H1 (cell line): Measurements from ENCODE around the gene MYLK. TPM values are rescaled to one million over a fixed set of nuclear protein-coding genes. Genes with fewer than 3 reads are reported as not detected.

Experiments
- CTCF ChIA-PET: fragments of 300-600 bp; sonication (Branson Sonifier 250); formaldehyde crosslinking; loops from one replicate; lab custom pipeline; 2021; ENCODE audit not compliant: partially characterized antibody; lab: Charles Lee
- POLR2A ChIA-PET: fragments of 300-600 bp; sonication (Branson Sonifier 250); formaldehyde crosslinking; loops from one replicate; lab custom pipeline; 2021; ENCODE audit warnings: inconsistent platforms; ENCODE audit not compliant: partially characterized antibody; lab: Charles Lee
- DNase-seq, 2 experiments: peaks; one replicate each; pipeline versions ENCODE4 v3.0.0 to v3.0.0-alpha.2; 2010 to 2022; ENCODE audit warnings: low spot score in 2 of 2, low read depth in 1 of 2, mixed read lengths in 1 of 2
- FAIRE-seq: peaks from 2 replicates; lab custom pipeline; 2011; peaks lifted over from hg19 to GRCh38; lab: Jason Lieb, UNC
- H2AFZ ChIP-seq: 2 replicates; pipeline ENCODE4 v1.8.1; 2012; ENCODE audit warnings: low read length, inconsistent platforms
- H2AK5ac ChIP-seq: 2 replicates; pipeline ENCODE4 v1.6.1; 2013; ENCODE audit warnings: low read depth, low read length
- H2BK120ac ChIP-seq: replicated peaks from 2 replicates; pipeline ENCODE3; 2013; ENCODE audit warnings: low read depth, low read length, inconsistent platforms
- H2BK12ac ChIP-seq: 2 replicates; pipeline ENCODE4 v1.6.1; 2013; ENCODE audit warnings: low read depth, low read length
- H2BK15ac ChIP-seq: 2 replicates; pipeline ENCODE4 v1.6.1; 2013; ENCODE audit warnings: low read length
- H2BK20ac ChIP-seq: 2 replicates; pipeline ENCODE4 v1.6.1; 2013; ENCODE audit warnings: low read length
- H2BK5ac ChIP-seq: 2 replicates; pipeline ENCODE4 v1.6.1; 2013; ENCODE audit warnings: low read depth, low read length
- H3K14ac ChIP-seq: 2 replicates; pipeline ENCODE4 v1.6.1; 2013; ENCODE audit warnings: inconsistent platforms; ENCODE audit not compliant: insufficient read length
- H3K18ac ChIP-seq: 2 replicates; pipeline ENCODE4 v1.6.1; 2013; ENCODE audit warnings: low read length; ENCODE audit errors: extremely low read depth
- H3K23ac ChIP-seq: 2 replicates; pipeline ENCODE4 v1.6.1; 2013; ENCODE audit warnings: inconsistent platforms; ENCODE audit not compliant: insufficient read length
- H3K23me2 ChIP-seq: 2 replicates; pipeline ENCODE4 v1.6.1; 2013; ENCODE audit warnings: low read depth, low read length
- H3K27ac ChIP-seq: 2 replicates; pipeline ENCODE4 v1.6.1; 2011; ENCODE audit warnings: low read depth, low read length, inconsistent platforms
- H3K27me3 ChIP-seq, 4 experiments: replicated peaks in 1 of 4; 1 replicate in 1 of 4; 2 replicates in 3 of 4; pipeline versions ENCODE4 v1.6.1 to v1.8.1; 2011 to 2013; ENCODE audit warnings: low read length in 3 of 4, mild to moderate bottlenecking in 3 of 4, inconsistent platforms in 2 of 4, mixed read lengths in 2 of 4, moderate library complexity in 1 of 4; ENCODE audit not compliant: control insufficient read depth in 3 of 4, insufficient read depth in 3 of 4; ENCODE audit errors: extremely low read depth in 1 of 4
- H3K36me3 ChIP-seq, 4 experiments: 2 replicates each; pipeline versions ENCODE4 v1.6.1 to v1.8.1; 2011 to 2013; ENCODE audit warnings: mild to moderate bottlenecking in 4 of 4, low read length in 3 of 4, moderate library complexity in 2 of 4, control low read depth in 1 of 4, inconsistent platforms in 1 of 4; ENCODE audit not compliant: insufficient read depth in 4 of 4, control insufficient read depth in 2 of 4
- H3K4ac ChIP-seq: replicated peaks from 2 replicates; pipeline ENCODE3; 2013; ENCODE audit warnings: low read length, low read depth, mixed read lengths, inconsistent platforms; ENCODE audit not compliant: insufficient read length
- H3K4me1 ChIP-seq, 4 experiments: replicated peaks in 1 of 4; 1 replicate in 1 of 4; 2 replicates in 3 of 4; pipeline versions ENCODE4 v1.6.1 to v1.8.1; 2011 to 2013; ENCODE audit warnings: low read length in 3 of 4, inconsistent platforms in 2 of 4, mixed read lengths in 1 of 4; ENCODE audit not compliant: insufficient read depth in 4 of 4, control insufficient read depth in 3 of 4
- H3K4me2 ChIP-seq, 2 experiments: 2 replicates each; pipeline versions ENCODE4 v1.6.1 to v1.8.1; 2011 to 2013; ENCODE audit warnings: low read depth in 2 of 2, low read length in 2 of 2, control low read depth in 1 of 2, inconsistent platforms in 1 of 2, mild to moderate bottlenecking in 1 of 2; ENCODE audit not compliant: insufficient read depth in 1 of 2
- H3K4me3 ChIP-seq, 4 experiments: fragments of 200-600, 300-600 bp in 1 of 4; sonication (generic), shearing (Covaris generic), sonication (Bioruptor Twin) in 1 of 4; 2 replicates each; pipeline versions ENCODE4 v1.5.1 to v1.8.1; 2011 to 2016; ENCODE audit warnings: low read length in 4 of 4, low read depth in 3 of 4, control low read depth in 2 of 4, inconsistent platforms in 2 of 4, mild to moderate bottlenecking in 2 of 4, mixed read lengths in 1 of 4, moderate library complexity in 1 of 4; ENCODE audit not compliant: insufficient read depth in 2 of 4; ENCODE audit errors: extremely low read depth in 1 of 4
- H3K56ac ChIP-seq: replicated peaks from 2 replicates; pipeline ENCODE3; 2013; ENCODE audit warnings: low read depth, mild to moderate bottlenecking, mixed read lengths, low read length, inconsistent platforms; ENCODE audit not compliant: insufficient read length
- H3K79me1 ChIP-seq: 2 replicates; pipeline ENCODE4 v1.6.1; 2013; ENCODE audit warnings: low read depth, low read length, control low read depth
- H3K79me2 ChIP-seq, 2 experiments: 2 replicates each; pipeline versions ENCODE4 v1.6.1 to v1.8.1; 2012 to 2013; ENCODE audit warnings: low read length in 2 of 2, mild to moderate bottlenecking in 2 of 2, inconsistent platforms in 1 of 2; ENCODE audit not compliant: insufficient read depth in 2 of 2, control insufficient read depth in 1 of 2
- H3K9ac ChIP-seq, 4 experiments: replicated peaks in 1 of 4; 1 replicate in 1 of 4; 2 replicates in 3 of 4; pipeline versions ENCODE4 v1.6.1 to v1.8.1; 2011 to 2013; ENCODE audit warnings: low read depth in 3 of 4, low read length in 3 of 4, control low read depth in 2 of 4, mild to moderate bottlenecking in 2 of 4, moderate library complexity in 2 of 4, inconsistent platforms in 1 of 4; ENCODE audit errors: extremely low read depth in 1 of 4
- H3K9me3 ChIP-seq, 2 experiments: 2 replicates each; pipeline versions ENCODE4 v1.6.1 to v1.8.1; 2012 to 2013; ENCODE audit warnings: mild to moderate bottlenecking in 2 of 2, moderate library complexity in 2 of 2, control low read depth in 1 of 2, inconsistent platforms in 1 of 2, low read depth in 1 of 2, low read length in 1 of 2, mixed read lengths in 1 of 2; ENCODE audit not compliant: insufficient read depth in 2 of 2
- H4K20me1 ChIP-seq, 2 experiments: replicated peaks in 1 of 2; 2 replicates each; pipeline versions ENCODE3 to v1.8.1; 2011 to 2013; ENCODE audit warnings: inconsistent platforms in 2 of 2, low read length in 2 of 2, mild to moderate bottlenecking in 1 of 2; ENCODE audit not compliant: insufficient read depth in 2 of 2, control insufficient read depth in 1 of 2
- H4K5ac ChIP-seq: 2 replicates; pipeline ENCODE4 v1.6.1; 2013; ENCODE audit warnings: low read length, low read depth, mixed read lengths, inconsistent platforms; ENCODE audit not compliant: insufficient read length
- H4K8ac ChIP-seq: 2 replicates; pipeline ENCODE4 v1.8.0; 2013; ENCODE audit warnings: mild to moderate bottlenecking, moderate library complexity, low read length, inconsistent platforms; ENCODE audit not compliant: insufficient read depth; ENCODE audit errors: extremely low read depth
- H4K91ac ChIP-seq: replicated peaks from 2 replicates; pipeline ENCODE3; 2013; ENCODE audit warnings: low read length, mixed read lengths, inconsistent platforms; ENCODE audit not compliant: insufficient read length
- EZH2 ChIP-seq: fragments of 200-600 bp; sonication (generic); IDR thresholded peaks from 2 replicates; pipeline ENCODE4 v1.7.1; 2012; ENCODE audit warnings: low read depth, mild to moderate bottlenecking, moderate library complexity, low read length, inconsistent platforms; ENCODE audit not compliant: severe bottlenecking
- SP4 ChIP-seq: IDR thresholded peaks from 2 replicates; pipeline ENCODE4 v1.6.1; 2012; ENCODE audit warnings: low read length, inconsistent platforms
- TCF12 ChIP-seq: IDR thresholded peaks from 2 replicates; pipeline ENCODE4 v1.6.1; 2011; ENCODE audit warnings: low read depth, mild to moderate bottlenecking, low read length
- TEAD4 ChIP-seq: IDR thresholded peaks from 2 replicates; pipeline ENCODE4 v1.6.1; 2012; ENCODE audit warnings: low read depth, low read length, inconsistent platforms, mixed read lengths
- USF2 ChIP-seq: IDR thresholded peaks from 2 replicates; pipeline ENCODE4 v1.6.1; 2011; ENCODE audit warnings: low read length, improper control_type of control experiment
- ZNF274 ChIP-seq: IDR thresholded peaks from 2 replicates; pipeline ENCODE4 v1.7.0; 2012; ENCODE audit warnings: low read length, borderline replicate concordance; ENCODE audit errors: extremely low read depth
- WGBS, 2 experiments: shearing (Covaris generic) in 1 of 2; methylation state at CpG; one replicate each; pipeline versions ENCODE4 v1.1.6 to v1.1.7; 2013 to 2015; ENCODE audit warnings: low lambda C conversion rate in 2 of 2, mixed read lengths in 2 of 2, inconsistent platforms in 1 of 2, low coverage in 1 of 2, missing lambda C conversion rate in 1 of 2; ENCODE audit not compliant: insufficient replicate concordance in 2 of 2, insufficient coverage in 1 of 2, insufficient read length in 1 of 2; ENCODE audit errors: extremely low coverage in 1 of 2, missing lambda C conversion rate in 1 of 2; 5-methylcytosine and 5-hydroxymethylcytosine counted together
- polyA plus RNA-seq, 7 experiments: library from polyadenylated mRNA; depleted of rRNA in 3 of 7; stranded (reverse) in 5 of 7; unstranded in 2 of 7; fragments of >200 nt in 5 of 7; fragments of 200-250 nt in 2 of 7; gene quantifications; 1 replicate in 5 of 7; 2 replicates in 1 of 7; 4 replicates in 1 of 7; pipeline versions ENCODE4 v1.2.1 to v1.2.3, GENCODE V29; 2011 to 2013; ENCODE audit warnings: missing spikeins in 2 of 7, mixed read lengths in 2 of 7
- total RNA-seq: library from RNA; stranded (reverse); fragmentation: NEBNext Ultra II Directional; extraction: Animal tissue kit (Norgen Biotek cat#: 25700); gene quantifications from 2 replicates; pipeline ENCODE4 v1.2.1, GENCODE V29; 2021
- TF ChIP-seq, protein P1 (sequence below): IDR thresholded peaks from 2 replicates; pipeline ENCODE4 v1.6.1; 2012; ENCODE audit warnings: low read length, inconsistent platforms

The MYLK gene
- total and polyA plus RNA-seq, 2 of the 8 experiments (the other 6 are each of a cell fraction or from before 2014, with no cell fraction given), result 11.6 to 21.3 TPM

DNA sequence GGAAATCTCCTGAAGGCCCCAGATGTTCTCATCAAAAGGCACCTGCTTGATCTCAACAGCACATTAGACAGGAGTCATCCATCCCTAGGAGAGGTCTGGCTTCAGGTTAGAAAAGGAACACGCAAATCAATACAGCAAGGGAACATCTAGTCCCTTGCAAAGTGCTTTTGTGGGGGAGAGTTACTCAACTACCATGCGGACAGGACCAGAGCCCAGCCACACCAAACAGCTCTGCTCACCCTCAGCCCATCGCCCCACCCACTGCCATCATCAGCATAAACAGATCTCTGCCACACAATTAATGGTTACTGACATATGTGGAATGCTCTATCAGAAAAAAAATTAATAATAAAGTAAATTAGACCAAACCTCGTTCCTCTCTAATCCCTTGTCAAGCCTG lies 85.6 kb downstream of the MYLK start:
- Histone ChIP-seq H3K56ac (no peak overlapping the region), H3K4me1 (peaks cover 0 to 3% (median 0%) of the 10 kb centered on the region in 4 experiments; a peak in 3 of 7 replicates), H2AK5ac (no peak overlapping the region), H3K36me3 (no peaks in the 10 kb centered on the region), H3K4me2 (no peak overlapping the region), H3K9ac (no peak overlapping the region), H4K20me1 (no peaks in the 10 kb centered on the region), H3K4me3 (no peak overlapping the region), H3K23ac (no peak overlapping the region), H2AFZ (no peak overlapping the region), H2BK15ac (no peak overlapping the region), H2BK120ac (no peak overlapping the region), H3K79me2 (no peaks in the 10 kb centered on the region), H3K27ac (no peak overlapping the region), H3K79me1 (no peaks in the 10 kb centered on the region), H2BK20ac (no peak overlapping the region), H3K14ac (no peak overlapping the region), H2BK5ac (no peak overlapping the region), H3K27me3 (no peaks in the 10 kb centered on the region), H3K9me3 (no peaks in the 10 kb centered on the region), H3K4ac (no peak overlapping the region), H3K23me2 (no peaks in the 10 kb centered on the region), H4K91ac (no peak overlapping the region), H4K8ac (no peak overlapping the region), H2BK12ac (no peak overlapping the region), H3K18ac (no peak overlapping the region), H4K5ac (no peak overlapping the region)
- 90% methylated on average over 4 of the region's 4 CpGs; no CpG with 5 or more reads in 1 of the 2 experiments for WGBS, 2 experiments
- DNase-seq, result no peak
- no peak for FAIRE-seq
- CTCF ChIA-PET, result interaction anchor here (1.2 to 2.7 kb wide), 3 partner anchors 12 to 146 kb away, joined by 3 to 8 read pairs (median 3); no protein-coding TSS in a partner anchor
- POLR2A ChIA-PET, result no interaction called here
- no peak for TF ChIP-seq EZH2
- TF ChIP-seq TEAD4, result no peak
- TF ChIP-seq ZNF274, result no peak
- no peak for TF ChIP-seq USF2
- no peak for TF ChIP-seq SP4
- TF ChIP-seq, protein P1, sequence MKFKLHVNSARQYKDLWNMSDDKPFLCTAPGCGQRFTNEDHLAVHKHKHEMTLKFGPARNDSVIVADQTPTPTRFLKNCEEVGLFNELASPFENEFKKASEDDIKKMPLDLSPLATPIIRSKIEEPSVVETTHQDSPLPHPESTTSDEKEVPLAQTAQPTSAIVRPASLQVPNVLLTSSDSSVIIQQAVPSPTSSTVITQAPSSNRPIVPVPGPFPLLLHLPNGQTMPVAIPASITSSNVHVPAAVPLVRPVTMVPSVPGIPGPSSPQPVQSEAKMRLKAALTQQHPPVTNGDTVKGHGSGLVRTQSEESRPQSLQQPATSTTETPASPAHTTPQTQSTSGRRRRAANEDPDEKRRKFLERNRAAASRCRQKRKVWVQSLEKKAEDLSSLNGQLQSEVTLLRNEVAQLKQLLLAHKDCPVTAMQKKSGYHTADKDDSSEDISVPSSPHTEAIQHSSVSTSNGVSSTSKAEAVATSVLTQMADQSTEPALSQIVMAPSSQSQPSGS, result no peak
- no peak for TF ChIP-seq TCF12
